ENCODE data around the gene LINC00632. TPM values are rescaled to one million over a fixed set of nuclear protein-coding genes. Genes with fewer than 3 reads are reported as not detected.

Gene LINC00632
- polyA plus RNA-seq, 1 donor = 4.5 TPM

DNA sequence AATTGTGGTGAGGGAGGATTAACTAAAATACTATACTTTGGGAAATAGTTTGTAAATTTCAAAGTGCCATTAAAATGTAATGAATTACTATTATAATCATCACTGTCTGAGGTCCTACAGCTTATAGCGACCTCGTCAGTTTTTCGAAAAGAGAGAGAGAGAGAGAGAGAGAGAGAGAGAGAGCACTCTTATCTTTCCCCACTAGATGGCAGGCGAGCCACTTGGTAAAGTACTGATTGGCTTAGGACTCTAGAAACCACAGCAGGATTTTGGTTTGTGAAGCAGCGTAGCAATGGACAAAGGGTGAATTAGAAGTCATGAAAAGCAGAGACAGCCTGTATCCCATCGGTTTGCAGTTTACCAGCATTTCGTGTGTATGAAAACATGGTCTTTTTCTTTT, 52.5 kb downstream of the LINC00632 start:
- no peak overlapping the region for H3K27ac ChIP-seq (ENCODE audit: low read length)
- H3K9me3 ChIP-seq (ENCODE audit: control insufficient read depth, low read depth, low read length) = no peaks in the 10 kb centered on the region
- WGBS (ENCODE audit: insufficient coverage, low lambda C conversion rate) = no CpG with 5 or more reads among the region's 7 CpGs
- peak; percentile 5 to 7 for DNase-seq
- H3K36me3 ChIP-seq (ENCODE audit: control insufficient read depth, insufficient read depth, low read length) = no peaks in the 10 kb centered on the region
- H3K4me1 ChIP-seq (ENCODE audit: control insufficient read depth, insufficient read depth, low read length) = no peaks in the 10 kb centered on the region
- H3K27me3 ChIP-seq (ENCODE audit: control insufficient read depth, insufficient read depth, low read length) = peaks cover 17% of the 10 kb centered on the region
- no peak overlapping the region for H3K4me3 ChIP-seq (ENCODE audit: low read length)

DNA sequence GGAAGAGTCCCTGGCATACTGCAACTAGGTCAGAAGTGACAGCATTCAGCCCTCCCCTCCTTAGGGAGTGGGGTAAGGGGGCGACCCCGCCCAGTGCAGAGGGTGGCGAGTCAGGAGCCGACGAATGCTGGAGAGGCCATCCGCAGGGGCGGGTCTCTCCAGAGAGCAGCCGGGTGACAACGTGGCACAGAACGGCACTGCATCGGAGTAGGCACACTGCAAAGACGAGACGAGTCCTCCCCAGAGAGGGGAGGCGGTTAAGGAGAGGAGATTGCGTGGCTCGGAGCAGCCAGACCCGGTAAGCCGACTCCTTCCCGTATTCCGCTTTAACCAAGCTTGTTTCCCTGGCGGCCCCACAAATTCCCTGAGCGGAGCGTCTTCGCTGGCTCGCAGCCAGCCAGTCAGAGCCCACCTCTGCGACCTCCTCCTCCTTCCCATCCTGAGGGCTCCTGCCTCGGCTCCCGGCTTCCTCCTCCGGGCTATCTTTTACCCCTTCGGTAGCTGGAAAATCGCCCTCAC, 54.9 kb downstream of the LINC00632 start:
- WGBS (ENCODE audit: insufficient coverage, low lambda C conversion rate) = no CpG with 5 or more reads among the region's 31 CpGs
- H3K4me3 ChIP-seq (ENCODE audit: low read length) = peak overlapping the region; percentile 32

DNA sequence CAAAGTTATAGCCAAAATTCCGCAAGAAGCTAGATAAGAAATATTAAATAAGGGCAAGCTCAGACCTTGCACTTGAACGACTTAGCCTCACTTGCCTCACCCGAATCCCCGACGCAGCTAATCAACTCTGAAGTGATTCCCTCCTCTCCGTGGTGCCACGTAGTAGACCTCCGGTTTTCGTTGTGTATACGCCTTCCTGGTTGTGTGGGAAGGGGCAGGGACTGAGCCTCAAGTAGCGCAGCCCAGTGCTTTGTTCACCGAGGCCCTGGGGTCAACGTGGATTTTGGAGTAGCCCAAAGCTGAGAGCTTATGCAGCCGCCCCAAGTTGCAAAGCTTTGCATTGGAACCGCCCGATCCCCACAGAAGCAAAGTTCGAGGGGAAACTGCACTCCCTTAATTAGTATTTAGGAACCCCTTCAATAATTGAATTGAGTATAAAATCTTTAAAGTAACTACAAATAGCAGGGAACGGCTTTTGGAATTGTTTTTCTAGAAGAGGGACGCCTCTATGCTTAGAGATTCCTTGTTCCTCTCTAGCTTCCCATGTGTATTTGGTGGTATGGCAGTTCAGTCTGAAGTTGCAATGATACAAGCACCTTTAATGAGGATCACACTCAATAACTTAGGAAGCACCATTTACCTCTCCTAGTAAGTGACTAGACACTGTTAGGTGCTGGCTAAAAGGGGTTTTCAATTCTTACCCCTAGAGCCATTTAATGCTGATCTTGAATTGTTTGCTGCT, 55.7 kb downstream of the LINC00632 start:
- no CpG with 5 or more reads among the region's 19 CpGs for WGBS (ENCODE audit: insufficient coverage, low lambda C conversion rate)
- DNase-seq = peak in 1 of 2 donors; percentile 2
- H3K4me3 ChIP-seq (ENCODE audit: low read length) = peak overlapping the region; percentile 32
- H3K27me3 ChIP-seq (ENCODE audit: control insufficient read depth, insufficient read depth, low read length) = peaks cover 17% of the 10 kb centered on the region
- H3K27ac ChIP-seq (ENCODE audit: low read length) = no peak overlapping the region
- no peaks in the 10 kb centered on the region for H3K36me3 ChIP-seq (ENCODE audit: control insufficient read depth, insufficient read depth, low read length)
- H3K9me3 ChIP-seq (ENCODE audit: control insufficient read depth, low read depth, low read length) = no peaks in the 10 kb centered on the region
- no peaks in the 10 kb centered on the region for H3K4me1 ChIP-seq (ENCODE audit: control insufficient read depth, insufficient read depth, low read length)

More for the DNA sequence above, 54.9 kb downstream of the LINC00632 start:
- no peaks in the 10 kb centered on the region for H3K9me3 ChIP-seq (ENCODE audit: control insufficient read depth, low read depth, low read length)
- DNase-seq = peak; percentile 1 to 2
- no peaks in the 10 kb centered on the region for H3K36me3 ChIP-seq (ENCODE audit: control insufficient read depth, insufficient read depth, low read length)
- H3K27ac ChIP-seq (ENCODE audit: low read length) = no peak overlapping the region
- H3K4me1 ChIP-seq (ENCODE audit: control insufficient read depth, insufficient read depth, low read length) = no peaks in the 10 kb centered on the region
- peaks cover 17% of the 10 kb centered on the region for H3K27me3 ChIP-seq (ENCODE audit: control insufficient read depth, insufficient read depth, low read length)

DNA sequence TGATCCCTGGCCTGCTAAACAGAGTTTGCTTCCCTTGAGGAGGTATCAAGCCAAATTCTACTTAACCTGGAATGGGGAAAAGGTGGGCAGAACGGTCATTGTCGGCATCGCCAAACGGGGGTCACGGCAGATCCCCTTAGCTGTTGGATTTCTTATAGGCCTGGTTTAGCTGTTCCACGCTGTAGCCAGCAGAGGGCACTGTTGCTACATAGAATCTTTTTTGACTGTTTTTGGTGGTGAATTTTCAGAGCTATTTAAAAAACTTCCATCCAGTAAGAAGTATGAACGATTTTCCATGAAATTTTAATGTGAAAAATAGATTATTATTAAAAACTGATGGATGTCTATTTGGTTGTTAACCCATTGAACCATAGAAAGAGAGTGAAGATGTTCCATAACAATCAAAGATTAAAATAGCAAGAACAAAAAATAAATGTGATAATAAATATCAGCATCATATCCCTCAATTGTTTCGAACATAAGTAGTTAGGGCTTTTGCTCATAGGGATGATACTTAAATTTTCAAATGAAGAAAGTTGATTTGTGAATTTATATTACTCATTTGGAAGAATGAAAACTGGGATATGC, 56.6 kb downstream of the LINC00632 start:
- Histone ChIP-seq H3K4me1 (ENCODE audit: control insufficient read depth, insufficient read depth, low read length) (no peaks in the 10 kb centered on the region), H3K9me3 (ENCODE audit: control insufficient read depth, low read depth, low read length) (no peaks in the 10 kb centered on the region), H3K27me3 (ENCODE audit: control insufficient read depth, insufficient read depth, low read length) (peaks cover 17% of the 10 kb centered on the region), H3K4me3 (ENCODE audit: low read length) (no peak overlapping the region), H3K36me3 (ENCODE audit: control insufficient read depth, insufficient read depth, low read length) (no peaks in the 10 kb centered on the region), H3K27ac (ENCODE audit: low read length) (no peak overlapping the region)
- peak in 1 of 2 donors; percentile 2 for DNase-seq
- WGBS (ENCODE audit: insufficient coverage, low lambda C conversion rate) = no CpG with 5 or more reads among the region's 8 CpGs

DNA sequence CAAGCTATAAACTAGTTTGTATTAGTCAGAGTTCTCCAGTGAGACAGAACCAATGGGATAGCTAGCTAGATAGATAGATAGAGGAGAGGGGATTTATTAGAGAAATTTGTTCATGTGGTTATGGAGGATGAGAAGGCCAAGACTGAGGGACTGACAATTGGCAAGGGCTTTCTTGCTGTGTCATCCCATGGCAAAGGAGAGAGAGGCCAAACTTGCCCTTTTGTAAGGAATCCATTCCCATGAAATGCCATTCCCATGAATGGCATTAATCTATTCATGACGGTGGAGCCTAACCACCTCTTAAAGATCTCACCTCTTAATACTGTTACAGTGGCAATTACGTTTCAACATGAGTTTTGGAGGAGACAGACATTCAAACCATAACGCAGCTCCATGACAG, 58.1 kb downstream of the LINC00632 start:
- no peak overlapping the region for H3K27ac ChIP-seq (ENCODE audit: low read length)
- no peaks in the 10 kb centered on the region for H3K4me1 ChIP-seq (ENCODE audit: control insufficient read depth, insufficient read depth, low read length)
- peaks cover 17% of the 10 kb centered on the region for H3K27me3 ChIP-seq (ENCODE audit: control insufficient read depth, insufficient read depth, low read length)
- no peaks in the 10 kb centered on the region for H3K9me3 ChIP-seq (ENCODE audit: control insufficient read depth, low read depth, low read length)
- H3K36me3 ChIP-seq (ENCODE audit: control insufficient read depth, insufficient read depth, low read length) = no peaks in the 10 kb centered on the region
- no peak overlapping the region for H3K4me3 ChIP-seq (ENCODE audit: low read length)
- WGBS (ENCODE audit: insufficient coverage, low lambda C conversion rate) = no CpG with 5 or more reads among the region's 3 CpGs
- no peak for DNase-seq

DNA sequence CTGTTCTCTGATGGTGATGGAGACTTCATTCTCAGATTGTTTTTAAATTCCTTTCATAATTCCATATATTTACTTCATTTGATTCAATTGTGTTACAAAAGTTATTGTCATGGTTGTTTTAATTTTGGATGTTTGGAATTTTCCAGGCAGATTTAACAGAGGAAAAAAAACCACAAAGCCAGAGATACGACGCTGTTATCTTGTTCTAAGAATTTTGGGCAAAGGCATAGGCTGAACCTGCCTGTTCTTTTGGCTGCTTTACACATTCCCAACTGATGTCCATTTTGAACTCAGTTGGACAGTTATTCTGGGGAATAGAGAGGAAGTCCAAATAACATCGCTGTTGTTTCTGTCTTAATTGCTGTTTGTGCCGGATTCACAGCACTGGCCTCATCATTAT, 65.7 kb downstream of the LINC00632 start:
- DNase-seq = no peak
- Histone ChIP-seq H3K9me3 (ENCODE audit: control insufficient read depth, low read depth, low read length) (peaks cover 3% of the 10 kb centered on the region), H3K4me1 (ENCODE audit: control insufficient read depth, insufficient read depth, low read length) (no peaks in the 10 kb centered on the region), H3K4me3 (ENCODE audit: low read length) (no peak overlapping the region), H3K27me3 (ENCODE audit: control insufficient read depth, insufficient read depth, low read length) (no peaks in the 10 kb centered on the region), H3K36me3 (ENCODE audit: control insufficient read depth, insufficient read depth, low read length) (no peaks in the 10 kb centered on the region), H3K27ac (ENCODE audit: low read length) (no peak overlapping the region)
- WGBS (ENCODE audit: insufficient coverage, low lambda C conversion rate) = 100% methylated on average over 2 of the region's 4 CpGs

DNA sequence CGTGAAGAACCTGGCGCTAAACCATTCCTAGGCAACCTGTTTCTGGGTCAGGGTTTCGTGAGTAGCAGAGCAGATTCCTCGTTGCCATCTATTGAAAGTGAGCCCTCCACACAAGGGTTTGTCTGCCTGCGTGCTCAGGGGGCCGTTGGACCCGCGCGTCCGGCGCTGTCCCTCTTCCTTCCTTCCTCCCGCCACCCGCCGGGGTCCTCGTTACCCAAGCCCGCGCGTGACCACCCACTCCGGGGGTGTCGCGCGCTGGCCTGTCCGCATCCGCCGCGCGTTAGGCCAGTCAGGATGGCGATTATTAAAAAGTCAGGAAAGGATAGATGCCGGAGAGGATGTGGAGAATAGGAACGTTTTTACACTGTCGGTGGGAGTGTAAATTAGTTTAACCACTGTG, 66.8 kb downstream of the LINC00632 start:
- H3K27me3 ChIP-seq (ENCODE audit: control insufficient read depth, insufficient read depth, low read length) = no peaks in the 10 kb centered on the region
- H3K4me3 ChIP-seq (ENCODE audit: low read length) = no peak overlapping the region
- H3K27ac ChIP-seq (ENCODE audit: low read length) = no peak overlapping the region
- no CpG with 5 or more reads among the region's 31 CpGs for WGBS (ENCODE audit: insufficient coverage, low lambda C conversion rate)
- no peaks in the 10 kb centered on the region for H3K36me3 ChIP-seq (ENCODE audit: control insufficient read depth, insufficient read depth, low read length)
- DNase-seq = no peak
- no peaks in the 10 kb centered on the region for H3K4me1 ChIP-seq (ENCODE audit: control insufficient read depth, insufficient read depth, low read length)
- peaks cover 3% of the 10 kb centered on the region for H3K9me3 ChIP-seq (ENCODE audit: control insufficient read depth, low read depth, low read length)

DNA sequence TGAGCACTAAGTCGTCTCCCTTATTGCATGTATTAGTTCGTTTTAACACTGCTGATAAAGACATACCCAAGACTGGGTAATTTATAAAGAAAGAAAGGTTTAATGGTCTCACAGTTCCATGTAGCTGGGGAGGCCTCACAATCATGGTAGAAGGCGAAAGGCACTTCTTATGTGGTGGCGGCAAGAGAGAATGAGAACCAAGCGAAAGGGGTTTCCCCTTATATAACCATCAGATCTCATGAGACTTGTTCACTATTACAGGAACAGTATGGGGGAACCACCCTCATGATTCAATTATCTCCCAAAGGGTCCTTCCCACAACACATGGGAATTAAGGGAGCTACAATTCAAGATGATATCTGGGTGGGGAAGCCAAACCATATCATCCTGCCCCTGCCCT, 85.1 kb downstream of the LINC00632 start:
- no peak overlapping the region for H3K4me3 ChIP-seq (ENCODE audit: low read length)
- no peaks in the 10 kb centered on the region for H3K4me1 ChIP-seq (ENCODE audit: control insufficient read depth, insufficient read depth, low read length)
- H3K9me3 ChIP-seq (ENCODE audit: control insufficient read depth, low read depth, low read length) = no peaks in the 10 kb centered on the region
- H3K27ac ChIP-seq (ENCODE audit: low read length) = no peak overlapping the region
- H3K36me3 ChIP-seq (ENCODE audit: control insufficient read depth, insufficient read depth, low read length) = no peaks in the 10 kb centered on the region
- H3K27me3 ChIP-seq (ENCODE audit: control insufficient read depth, insufficient read depth, low read length) = no peaks in the 10 kb centered on the region
- no CpG with 5 or more reads among the region's 5 CpGs for WGBS (ENCODE audit: insufficient coverage, low lambda C conversion rate)
- DNase-seq = no peak

DNA sequence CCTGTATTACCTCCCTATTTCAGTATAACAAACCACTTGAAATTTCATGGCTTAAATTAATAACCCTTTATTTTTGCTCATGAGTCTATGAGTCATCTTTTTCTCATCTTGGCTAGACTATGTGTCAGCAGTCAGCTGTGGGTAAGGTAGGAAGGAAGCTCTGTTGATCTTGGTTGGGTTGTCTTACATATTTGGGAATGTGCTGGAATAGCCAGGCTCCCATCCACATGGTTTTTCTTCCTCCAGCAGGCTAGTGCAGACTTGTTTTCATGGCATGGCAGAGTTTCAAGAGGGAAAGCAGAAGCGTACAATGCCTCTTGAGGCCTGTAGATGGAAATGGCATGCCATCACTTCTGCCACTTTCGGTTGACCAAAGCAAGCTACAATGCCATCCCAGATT, 89.7 kb downstream of the LINC00632 start:
- Histone ChIP-seq H3K27me3 (ENCODE audit: control insufficient read depth, insufficient read depth, low read length) (no peaks in the 10 kb centered on the region), H3K4me1 (ENCODE audit: control insufficient read depth, insufficient read depth, low read length) (no peaks in the 10 kb centered on the region)
- WGBS (ENCODE audit: insufficient coverage, low lambda C conversion rate) = 80% methylated on average over 1 of the region's 2 CpGs

DNA sequence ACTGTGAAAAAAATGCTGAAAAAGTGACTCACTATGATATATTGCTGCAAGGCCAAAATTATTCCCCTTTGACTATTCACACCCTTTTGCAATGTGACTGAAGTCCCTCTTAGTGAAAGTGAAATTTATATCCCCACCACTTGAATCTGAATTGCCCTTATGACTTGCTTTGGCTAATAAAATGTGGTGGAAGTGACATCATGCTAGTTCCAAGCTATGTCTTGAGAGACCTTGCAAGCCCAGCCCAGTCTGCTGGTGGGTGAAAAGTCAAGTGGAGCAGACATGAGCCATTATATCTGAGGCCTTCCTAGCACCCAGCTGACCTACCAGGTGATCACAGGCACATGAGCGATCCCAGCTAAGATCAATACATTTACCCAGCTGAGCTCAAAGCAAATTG, 94.7 kb downstream of the LINC00632 start:
- no peaks in the 10 kb centered on the region for H3K36me3 ChIP-seq (ENCODE audit: control insufficient read depth, insufficient read depth, low read length)
- no CpG with 5 or more reads among the region's 1 CpG for WGBS (ENCODE audit: insufficient coverage, low lambda C conversion rate)
- H3K27me3 ChIP-seq (ENCODE audit: control insufficient read depth, insufficient read depth, low read length) = no peaks in the 10 kb centered on the region
- H3K27ac ChIP-seq (ENCODE audit: low read length) = no peak overlapping the region
- no peak overlapping the region for H3K4me3 ChIP-seq (ENCODE audit: low read length)
- H3K9me3 ChIP-seq (ENCODE audit: control insufficient read depth, low read depth, low read length) = no peaks in the 10 kb centered on the region
- H3K4me1 ChIP-seq (ENCODE audit: control insufficient read depth, insufficient read depth, low read length) = no peaks in the 10 kb centered on the region
- DNase-seq = no peak

More for the DNA sequence above, 89.7 kb downstream of the LINC00632 start:
- Histone ChIP-seq H3K36me3 (ENCODE audit: control insufficient read depth, insufficient read depth, low read length) (no peaks in the 10 kb centered on the region), H3K27ac (ENCODE audit: low read length) (no peak overlapping the region), H3K4me3 (ENCODE audit: low read length) (no peak overlapping the region), H3K9me3 (ENCODE audit: control insufficient read depth, low read depth, low read length) (no peaks in the 10 kb centered on the region)
- no peak for DNase-seq

Data from large intestine (tissue), 3 donors.